MM.1S (cell line): Measurements from ENCODE around the gene FAM24B.

ENCODE experiments used
- EZH2 ChIP-seq: fragments of 300-600 bp; sonication (generic); optimal IDR thresholded peaks from 2 replicates; pipeline ENCODE3; 2017; ENCODE audit warnings: low read depth, mild to moderate bottlenecking, antibody characterized with exemption, low read length, mixed read lengths
- TF ChIP-seq, protein P1 (sequence below): fragments of 300-600 bp; sonication (generic); IDR thresholded peaks from 2 replicates; pipeline ENCODE4 v1.5.1; 2016; ENCODE audit warnings: antibody characterized with exemption, low read length, mixed read lengths

- TF ChIP-seq, protein P1, sequence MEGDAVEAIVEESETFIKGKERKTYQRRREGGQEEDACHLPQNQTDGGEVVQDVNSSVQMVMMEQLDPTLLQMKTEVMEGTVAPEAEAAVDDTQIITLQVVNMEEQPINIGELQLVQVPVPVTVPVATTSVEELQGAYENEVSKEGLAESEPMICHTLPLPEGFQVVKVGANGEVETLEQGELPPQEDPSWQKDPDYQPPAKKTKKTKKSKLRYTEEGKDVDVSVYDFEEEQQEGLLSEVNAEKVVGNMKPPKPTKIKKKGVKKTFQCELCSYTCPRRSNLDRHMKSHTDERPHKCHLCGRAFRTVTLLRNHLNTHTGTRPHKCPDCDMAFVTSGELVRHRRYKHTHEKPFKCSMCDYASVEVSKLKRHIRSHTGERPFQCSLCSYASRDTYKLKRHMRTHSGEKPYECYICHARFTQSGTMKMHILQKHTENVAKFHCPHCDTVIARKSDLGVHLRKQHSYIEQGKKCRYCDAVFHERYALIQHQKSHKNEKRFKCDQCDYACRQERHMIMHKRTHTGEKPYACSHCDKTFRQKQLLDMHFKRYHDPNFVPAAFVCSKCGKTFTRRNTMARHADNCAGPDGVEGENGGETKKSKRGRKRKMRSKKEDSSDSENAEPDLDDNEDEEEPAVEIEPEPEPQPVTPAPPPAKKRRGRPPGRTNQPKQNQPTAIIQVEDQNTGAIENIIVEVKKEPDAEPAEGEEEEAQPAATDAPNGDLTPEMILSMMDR, result no peak
- no peak for TF ChIP-seq EZH2
These were observed 28.4 kb downstream of the FAM24B start for GRCh38 chr10:122850705-122851640.
